Measurements from ENCODE around the gene KPNA1.

Gene KPNA1

DNA sequence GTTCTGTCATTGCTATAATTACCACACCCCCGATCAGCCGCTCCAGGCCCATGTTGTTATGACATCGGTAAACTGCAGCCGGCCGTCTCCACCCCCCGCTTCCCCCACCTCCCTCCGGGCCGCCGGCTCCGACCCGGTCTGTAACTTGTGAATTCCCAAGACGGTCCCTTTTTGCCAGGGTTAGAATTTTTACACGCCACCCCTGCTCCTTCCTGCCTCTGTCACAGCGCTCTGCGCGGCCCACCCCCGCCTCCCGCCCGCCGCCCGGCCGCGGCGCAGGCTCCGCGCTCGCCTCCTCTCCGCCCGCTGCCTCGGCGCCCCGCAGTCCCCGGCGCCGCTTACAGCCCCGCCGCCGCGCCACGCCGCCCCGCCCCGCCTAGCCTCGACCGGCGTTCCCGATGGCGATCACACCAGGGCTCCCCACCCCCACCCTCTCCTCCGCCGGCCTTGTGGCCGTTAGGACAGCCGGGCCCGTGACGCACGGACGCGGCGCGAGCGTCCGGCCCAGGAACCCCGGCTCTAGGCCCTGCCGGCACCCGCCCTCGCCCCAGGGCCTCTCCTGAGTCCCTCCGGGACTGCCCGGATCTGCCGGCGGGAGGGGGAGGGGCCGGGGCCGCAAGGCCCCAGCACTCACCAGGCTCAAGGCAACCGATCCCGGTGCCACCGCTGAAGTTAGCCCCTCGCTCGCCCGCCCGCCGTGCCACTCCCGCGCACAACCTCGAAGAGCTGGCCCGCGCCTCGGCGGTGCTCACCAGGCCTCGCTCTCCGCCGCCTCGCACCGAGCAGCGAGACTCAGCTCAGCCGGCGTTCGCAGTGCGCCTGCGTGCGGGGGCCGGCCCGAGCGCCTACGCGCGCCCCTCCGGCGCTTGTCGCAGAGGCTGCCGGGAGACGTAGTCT, at the start of gene KPNA1:
Gene KPNA1 (minus strand): TSS at position 817 of the 897 bp plus-strand sequence. CDS start 18,374 bp downstream, outside the sequence.
- peak; percentile 90 for DNase-seq

DNA sequence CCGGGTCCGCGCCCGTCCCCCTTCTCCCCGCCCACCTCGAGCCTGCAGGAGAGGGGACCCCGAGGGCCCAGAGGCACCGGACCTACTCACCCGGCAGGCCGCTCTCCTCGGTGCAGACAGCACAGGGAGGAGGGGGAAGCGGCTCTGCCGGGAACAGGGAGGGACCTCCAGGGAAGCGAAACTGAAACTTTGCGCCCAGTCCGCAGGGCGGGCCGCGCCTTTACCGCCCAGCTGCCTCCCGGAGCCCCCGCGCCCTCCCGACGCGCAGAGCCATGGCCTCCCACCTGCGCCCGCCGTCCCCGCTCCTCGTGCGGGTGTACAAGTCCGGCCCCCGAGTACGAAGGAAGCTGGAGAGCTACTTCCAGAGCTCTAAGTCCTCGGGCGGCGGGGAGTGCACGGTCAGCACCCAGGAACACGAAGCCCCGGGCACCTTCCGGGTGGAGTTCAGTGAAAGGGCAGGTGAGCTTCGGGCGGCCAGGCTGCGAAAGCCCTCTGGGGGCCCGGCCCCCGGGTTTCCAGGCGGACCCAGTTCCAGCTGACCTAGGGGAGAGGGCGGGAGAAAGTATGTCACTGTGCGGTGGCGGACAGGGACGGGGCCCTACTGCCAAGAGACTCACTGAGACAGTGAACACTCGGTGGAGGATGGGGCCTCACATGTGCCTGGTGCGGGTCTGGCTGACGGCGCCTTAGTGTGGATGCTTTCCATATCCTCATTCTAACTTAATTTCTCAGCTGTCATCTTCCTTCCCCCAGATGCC, 49.6 kb upstream of the KPNA1 start, which contains the start of the genes DTX3L and PARP9:
Gene DTX3L (plus strand): TSS at position 184 of the 758 bp plus-strand sequence. CDS start 89 bp downstream, at position 273.
Gene PARP9 (minus strand): TSS at position 146 of the 758 bp plus-strand sequence. CDS start 4,680 bp downstream, outside the sequence.
- DNase-seq, result peak; percentile 91

DNA sequence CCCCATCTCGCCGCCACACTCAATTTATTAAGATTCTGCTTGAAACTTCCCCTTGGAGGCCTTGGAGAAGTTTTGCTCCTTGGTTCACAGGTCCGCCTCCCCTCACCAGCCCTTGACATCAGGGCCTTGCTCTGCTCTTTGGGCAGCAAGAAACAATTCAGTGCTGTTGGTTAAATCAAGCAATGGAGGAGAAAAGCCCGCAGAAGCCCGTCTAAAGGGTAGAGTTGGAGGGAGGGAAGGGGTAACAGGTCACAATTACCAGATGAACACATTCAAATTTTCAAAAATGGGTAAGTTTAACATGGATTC, 48.9 kb upstream of the KPNA1 start:
- DNase-seq, result peak; percentile 41

DNA sequence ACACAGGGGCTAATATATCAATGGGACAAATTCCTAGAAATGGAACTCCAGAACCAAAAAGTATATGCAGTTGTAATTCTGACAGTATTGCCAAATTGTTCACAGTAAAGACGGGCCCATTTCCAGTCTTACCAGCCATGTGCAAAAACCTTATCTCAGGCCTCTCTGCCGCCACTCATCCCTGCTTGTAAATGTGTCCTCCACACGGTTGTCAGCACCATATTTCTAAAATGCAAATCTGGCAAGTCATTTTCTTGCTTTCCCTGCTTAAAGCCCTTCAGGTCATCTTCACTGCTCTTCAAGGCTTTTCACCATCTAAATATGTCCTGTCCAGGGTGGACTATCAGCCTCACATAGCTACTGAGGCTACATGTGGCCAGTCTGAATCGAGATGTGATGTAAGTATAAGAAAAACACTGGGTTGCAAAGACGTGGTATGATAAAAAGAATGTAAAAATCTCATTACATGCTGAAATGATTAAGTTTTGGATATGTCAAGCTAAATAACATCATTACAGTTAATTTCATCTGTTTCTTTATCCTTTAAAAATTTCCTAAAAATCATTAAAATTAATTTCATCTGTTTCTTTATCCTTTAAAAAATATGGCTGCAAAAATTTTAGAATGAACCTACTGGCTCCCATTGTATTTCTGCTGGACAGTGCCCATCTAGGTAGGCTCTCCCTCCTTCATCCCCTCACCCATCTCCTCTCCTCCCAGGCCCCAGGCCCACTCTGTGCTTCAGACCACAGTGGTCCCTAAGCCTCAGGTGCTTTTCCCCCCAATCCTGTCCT, 48.4 kb upstream of the KPNA1 start:
- DNase-seq, result peak; percentile 10

DNA sequence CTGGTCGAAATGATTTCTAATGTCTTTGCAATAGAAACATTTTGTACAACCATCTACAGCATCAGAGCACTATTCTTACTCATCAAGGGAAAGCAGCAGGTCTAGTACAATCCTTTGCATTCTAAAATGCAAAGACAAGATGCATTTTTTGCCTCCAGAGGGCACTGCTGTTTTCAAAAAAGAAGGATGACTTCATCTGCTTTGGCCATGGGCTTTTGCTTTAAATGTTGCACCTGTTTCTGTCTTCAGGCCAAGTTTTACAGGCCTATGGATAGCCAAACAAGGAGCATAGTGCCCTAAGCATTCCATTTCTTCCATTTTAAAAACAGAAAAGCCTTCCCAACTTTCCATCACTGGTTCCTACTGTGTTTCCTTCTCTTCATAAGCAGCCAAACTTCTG, 45.9 kb upstream of the KPNA1 start:
- peak; percentile 69 for DNase-seq

DNA sequence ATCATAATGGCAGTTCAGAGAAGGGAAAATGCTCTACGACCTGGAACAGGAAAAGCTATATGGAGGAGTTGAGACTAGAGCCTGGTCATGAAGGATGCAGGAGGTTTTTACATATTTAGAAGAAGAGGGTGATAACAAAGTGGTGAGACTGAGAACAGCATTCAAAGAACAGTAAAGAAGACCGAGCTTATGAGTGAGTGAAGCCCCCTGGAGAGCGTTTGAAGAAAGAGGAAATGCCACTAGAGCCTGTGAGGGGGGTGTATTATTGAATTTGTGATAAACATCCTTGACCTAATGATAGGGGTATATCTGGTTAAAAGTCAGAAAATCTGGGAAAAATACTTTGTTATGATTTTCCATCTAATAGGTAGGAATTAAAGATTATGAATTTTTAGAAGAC, 45.2 kb upstream of the KPNA1 start:
- no peak for DNase-seq

DNA sequence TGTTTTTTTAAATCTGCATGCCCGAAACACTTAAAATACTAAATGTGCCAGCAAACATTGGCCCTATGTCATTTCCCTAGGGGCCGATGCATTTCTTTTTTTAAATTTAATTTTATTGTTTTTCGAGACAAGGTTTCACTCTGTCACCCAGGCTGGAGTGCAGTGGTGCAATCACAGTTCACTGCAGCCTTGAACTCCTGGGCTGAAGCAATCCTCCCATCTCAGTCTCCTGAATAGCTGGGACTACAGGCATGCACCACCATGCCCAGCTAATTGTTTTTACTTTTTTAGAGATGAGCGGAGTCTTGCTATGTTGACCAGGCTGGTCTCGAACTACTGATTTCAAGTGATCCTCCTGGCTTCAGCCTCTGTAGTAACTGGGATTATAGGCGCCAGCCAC, 43.9 kb upstream of the KPNA1 start:
- no peak for DNase-seq

DNA sequence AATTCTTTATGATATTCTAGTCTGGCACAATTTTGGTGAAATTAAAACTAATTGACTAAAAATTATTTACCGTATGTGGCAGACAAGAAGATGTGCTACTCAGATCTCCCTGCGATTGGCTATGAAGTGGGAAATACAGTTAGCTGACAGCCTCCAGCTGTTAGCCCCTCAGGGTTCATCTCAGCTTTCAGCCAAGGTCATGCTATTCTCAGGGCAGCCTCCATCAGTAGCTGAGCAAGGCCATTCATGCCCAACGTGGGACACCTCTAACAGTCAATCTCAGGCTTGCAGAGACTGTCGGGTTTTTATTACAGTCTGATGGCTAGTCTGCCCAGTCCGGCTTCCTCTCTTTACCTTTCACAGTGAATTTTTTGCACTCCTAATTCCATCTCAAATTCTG, 42.6 kb upstream of the KPNA1 start:
- DNase-seq, result no peak

DNA sequence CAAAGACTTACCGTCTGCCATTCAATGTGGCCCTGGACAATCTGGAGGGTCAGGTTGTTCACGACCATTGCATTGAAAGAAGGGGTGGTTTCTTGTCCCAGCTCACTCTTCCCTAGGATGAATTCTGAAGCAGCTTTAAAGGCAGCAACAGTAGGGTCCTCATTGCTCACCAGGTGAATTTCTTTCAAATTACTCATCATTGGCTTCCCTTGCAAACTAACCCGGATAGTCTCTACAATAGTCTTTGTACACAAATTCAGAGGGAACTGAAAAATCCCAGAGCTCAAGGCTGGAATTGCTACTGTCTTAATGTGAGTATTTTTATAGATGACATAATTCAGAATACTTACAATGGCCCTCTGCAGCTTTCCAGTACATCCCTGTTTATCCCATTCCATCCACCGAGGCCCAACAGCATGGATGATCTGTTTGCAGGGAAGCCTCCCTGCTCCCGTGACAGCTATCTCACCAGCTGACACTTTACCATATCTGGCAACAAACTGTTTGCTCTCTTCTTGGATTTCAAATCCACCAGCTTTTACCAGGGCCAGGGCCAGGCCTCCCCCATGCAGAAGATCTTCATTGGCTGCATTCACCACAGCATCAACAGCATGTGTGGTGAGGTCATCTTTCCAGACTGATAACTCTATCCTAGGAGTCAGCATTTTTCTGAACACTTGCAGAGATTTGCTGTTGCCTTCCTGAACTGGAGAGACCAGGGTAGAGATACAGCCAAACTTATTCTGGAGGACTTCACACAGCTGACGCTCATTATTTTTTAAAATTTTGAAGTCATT, 40.7 kb upstream of the KPNA1 start:
- peak; percentile 35 for DNase-seq

DNA sequence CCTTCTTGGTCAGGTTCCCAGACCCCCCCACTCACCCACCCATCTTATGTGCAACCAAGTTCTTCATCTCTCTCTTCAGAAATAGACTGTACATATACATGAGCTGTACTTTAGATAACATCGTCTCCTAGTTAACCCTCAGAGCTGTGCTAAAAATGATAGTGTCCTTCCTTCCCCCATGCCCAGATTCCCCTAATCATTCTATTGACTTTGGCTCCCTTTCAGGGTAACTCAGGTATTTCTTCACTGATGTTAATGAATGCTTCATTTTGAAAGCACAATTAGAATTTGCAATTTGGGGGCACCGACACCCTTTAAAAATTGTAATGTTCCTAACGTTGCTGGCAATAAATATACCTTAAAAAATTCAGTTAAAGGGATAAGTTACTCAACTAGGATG, 38.4 kb upstream of the KPNA1 start:
- DNase-seq, result no peak

DNA sequence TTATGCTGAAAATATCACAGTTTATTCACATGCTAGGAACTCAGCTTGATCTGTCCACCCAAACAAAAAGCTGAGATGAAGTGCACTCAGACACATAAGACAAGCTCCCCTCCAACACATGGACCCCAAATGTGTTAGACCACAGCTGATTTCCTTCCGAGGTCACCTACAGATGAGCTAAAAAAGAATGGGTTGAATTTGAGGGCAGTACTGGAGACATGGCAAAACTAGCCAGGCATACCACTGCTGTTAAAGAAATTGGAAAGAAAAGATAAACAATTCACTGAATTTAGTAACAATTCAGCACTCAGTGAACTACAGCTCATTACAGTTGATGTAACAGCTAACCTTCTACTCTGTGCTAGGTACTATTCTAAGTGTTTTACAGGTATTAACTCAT, 33.9 kb upstream of the KPNA1 start:
- no peak for DNase-seq

DNA sequence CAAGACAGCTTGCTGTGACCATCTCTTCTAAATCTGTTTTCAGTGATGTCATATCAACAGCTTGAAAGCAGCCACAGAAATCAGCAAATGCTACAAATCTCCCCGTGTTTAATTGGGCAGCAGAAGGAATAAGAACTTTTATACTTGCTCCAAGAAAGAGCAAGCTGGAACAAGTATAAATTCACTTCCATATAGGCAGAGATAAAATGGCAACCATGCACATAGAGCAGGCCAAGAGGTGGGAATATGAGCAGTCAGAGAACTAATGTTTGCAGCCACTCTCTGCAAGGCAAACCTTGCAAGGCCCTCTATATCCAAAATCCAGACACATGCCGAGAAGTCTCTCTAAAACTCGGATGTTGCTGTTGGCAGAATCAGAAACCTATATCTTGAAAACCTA, 33.3 kb upstream of the KPNA1 start:
- no peak for DNase-seq

DNA sequence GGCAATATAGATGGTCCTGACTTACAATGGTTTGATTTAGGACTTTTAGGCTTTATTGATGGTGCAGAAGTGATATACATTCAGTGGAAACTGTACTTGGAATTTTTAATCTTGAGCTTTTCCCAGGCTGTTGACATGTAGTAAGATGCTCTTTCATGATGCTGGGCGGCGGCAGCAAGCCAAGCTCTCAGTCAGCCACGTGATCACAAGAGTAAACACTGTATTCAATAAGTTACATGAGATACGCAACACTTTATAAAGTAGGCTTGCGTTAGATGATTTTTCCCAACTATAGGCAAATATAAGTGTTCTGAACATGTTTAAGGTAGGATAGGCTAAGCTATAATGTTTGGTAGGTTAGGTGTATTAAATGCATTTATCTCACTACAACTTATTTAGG, 31.4 kb upstream of the KPNA1 start:
- no peak for DNase-seq

DNA sequence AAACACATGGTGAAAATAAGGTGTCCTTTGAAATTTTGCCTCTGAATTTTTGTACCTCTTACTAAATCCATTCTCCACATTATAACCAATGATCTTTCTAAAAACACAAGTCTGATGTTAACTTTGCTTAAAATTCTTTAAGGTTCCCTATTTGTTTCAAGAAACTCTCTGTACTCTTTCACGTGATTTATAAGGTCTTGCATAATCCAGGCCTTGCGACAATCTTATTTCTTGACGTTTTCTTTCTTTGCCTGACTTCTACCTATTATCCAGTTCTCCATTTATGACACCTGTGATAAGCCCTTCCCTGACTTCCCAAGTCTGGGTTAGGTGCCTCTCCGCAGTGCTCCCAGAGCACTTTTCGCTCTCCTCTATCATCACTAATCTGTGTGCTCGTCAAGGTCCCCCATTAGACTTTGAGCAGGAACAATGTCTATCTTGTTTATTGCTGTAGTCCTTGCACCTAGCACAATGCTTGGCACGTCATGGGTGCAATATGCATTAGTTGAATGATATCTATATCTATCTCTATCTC, 24.3 kb upstream of the KPNA1 start:
- no peak for DNase-seq

DNA sequence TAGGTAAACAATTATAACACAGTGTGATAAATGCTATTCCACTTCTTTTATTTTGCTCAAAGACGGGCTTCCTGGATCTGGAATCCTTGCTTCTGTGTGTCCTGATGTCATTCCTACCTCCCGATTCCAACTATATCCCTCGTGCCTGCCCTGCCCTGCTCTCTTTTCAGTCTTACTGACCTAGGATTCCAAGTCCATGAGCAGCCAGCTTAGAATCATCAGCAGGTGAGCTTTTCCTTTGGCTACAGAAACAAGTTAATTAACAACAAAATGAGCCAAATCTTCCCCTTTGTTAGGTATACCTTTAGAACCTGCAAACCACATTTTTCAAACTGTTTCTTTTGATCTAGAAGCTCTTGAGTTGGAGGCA, 21.9 kb upstream of the KPNA1 start:
- DNase-seq, result no peak

DNA sequence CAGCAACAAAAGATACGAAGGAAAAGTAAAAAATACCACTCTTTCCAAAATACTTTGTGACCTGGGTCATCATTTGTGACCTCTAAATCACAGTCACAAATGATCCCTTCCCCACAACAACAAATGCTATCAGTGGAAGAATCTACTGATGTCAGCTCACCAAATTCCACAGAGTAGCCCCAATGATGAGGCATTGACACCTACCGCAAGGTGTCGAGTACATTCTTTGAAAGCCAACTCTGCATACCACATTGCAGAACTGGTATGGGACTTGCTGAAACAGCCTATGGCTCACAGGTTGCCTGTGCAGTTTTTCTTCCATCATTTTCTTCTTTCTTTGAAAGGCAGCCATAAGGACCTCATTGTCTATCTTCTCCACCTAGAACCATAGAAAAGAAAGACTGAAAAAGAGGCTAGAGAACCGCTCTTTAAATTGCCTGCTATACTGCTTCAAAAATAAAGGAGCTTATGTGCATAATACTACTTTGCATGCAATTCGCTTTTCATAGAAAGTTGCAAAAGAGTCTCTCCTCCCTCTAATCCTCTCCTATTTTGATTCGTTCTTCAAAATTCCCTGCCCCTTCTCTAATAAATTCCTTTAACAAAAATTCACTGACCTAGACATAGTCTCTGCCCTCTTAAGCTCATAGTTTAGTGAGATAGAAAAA, 21.4 kb upstream of the KPNA1 start:
- DNase-seq, result no peak

DNA sequence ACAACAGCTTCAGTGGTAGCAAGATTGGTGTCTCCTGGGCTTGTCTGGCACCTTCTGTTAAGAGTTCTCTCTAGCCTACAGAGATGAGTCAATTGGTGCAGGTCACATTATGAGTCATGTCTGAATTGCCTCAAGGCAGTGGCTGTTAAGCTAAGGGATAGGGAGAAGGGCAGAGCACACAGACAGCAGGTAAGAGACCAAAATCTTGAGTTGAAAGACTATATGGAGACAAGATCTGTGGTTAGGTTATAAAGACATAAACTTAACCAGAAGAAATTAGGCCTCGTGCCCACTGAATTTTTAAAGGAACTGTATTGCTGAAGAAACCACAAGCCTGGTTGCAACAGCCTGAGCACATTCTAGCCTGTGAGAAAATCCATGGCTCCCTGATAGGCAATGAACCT, 19.2 kb upstream of the KPNA1 start:
- DNase-seq, result peak; percentile 92

DNA sequence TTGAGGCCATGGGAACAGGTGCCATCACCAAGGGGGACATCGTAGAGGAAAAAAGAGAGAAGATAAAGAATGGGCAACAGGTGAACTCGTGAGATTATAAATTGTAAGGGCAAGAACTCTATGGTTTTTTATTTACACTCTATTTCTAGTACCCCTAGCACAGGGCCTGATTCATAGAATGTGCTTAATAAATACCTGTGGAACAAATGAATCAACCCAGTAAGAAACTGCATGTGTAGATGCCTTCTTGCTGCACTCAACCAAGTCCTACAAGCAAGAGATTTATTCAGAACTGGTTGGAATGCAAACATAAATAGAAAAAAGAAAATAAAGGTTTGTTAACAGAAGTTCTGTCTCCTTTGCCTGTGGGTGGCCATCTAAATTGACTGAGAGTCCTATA, 18.7 kb upstream of the KPNA1 start:
- no peak for DNase-seq

DNA sequence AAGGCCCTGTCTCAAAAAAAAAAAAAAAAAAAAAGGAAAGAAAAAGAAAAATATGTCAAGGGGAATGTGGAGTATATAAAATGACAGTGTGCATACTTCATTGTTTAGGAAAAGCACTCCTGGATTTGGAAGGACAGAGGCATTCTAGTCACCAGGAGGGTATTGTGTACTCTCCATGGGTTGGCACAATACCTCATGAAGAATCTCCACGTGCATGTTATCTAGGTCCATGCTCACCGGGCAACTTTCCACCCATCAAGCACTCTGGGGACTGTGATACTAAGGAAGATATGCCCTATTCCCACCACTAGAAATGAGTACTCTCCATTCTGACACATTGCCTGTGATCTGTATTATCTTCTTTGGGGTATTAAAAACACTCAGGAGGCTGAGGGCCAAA, 15.4 kb upstream of the KPNA1 start:
- DNase-seq, result no peak

DNA sequence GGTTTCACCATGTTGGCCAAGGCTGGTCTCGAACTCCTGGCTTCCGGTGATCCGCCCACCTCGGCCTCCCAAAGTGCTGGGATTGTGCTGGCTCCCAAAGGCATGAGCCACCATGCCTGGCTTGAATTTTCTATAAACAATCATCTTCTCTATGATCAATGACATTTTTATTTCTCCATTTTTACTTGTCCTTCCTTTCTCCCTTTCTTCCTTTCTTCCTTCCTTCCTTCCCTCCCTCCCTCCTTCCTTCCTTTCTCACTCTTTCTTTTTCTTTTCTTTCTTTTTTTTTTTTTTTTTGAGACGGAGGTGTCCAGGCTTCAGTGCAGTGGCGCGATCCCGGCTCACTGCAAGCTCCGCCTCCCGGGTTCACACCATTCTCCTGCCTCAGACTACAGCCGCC, 8.6 kb upstream of the KPNA1 start:
- DNase-seq, result no peak

DNA sequence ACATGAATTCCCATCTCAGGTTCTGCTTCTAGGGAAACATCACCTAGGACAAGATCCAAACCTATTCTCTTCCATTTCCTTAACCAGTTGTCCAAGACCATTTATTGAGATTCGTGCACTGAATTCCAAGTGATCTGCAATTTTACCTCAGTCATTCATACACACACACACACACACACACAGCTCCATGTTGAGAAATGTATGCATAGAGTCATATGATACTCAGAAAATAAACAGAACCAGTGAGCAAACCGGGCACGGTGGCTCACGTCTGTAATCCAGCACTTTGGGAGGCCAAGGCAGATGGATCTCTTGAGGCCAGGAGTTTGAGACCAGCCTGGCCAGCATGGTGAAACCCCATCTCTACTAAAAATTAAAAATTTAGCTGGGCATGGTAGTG, 6.1 kb upstream of the KPNA1 start:
- DNase-seq, result no peak

DNA sequence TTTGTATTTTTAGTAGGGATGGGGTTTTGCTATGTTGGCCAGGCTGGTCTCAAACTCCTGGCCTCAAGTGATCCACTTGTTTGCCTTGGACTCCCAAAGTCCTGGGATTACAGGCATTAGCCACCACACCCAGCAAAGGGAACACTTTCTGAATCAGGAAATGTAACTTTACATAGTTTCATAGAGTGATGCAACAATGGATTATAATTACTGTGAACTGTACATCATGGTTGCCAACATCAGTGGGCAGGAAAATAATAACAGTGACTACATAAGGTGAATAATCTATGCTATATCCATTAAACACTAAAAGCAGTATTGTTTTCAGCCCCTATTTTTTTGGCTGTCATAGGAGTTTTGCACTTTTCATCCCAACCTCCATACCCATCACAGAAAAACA, 5.0 kb upstream of the KPNA1 start:
- DNase-seq, result no peak
